ENCODE results near the gene EPPIN.

The EPPIN gene

GRCh38 chr20:45538209-45538799 lies 8.9 kb downstream of the EPPIN start:
- DNase-seq (ENCODE audit: low read depth): no peak

GRCh38 chr20:45527294-45527693 lies 19.9 kb downstream of the EPPIN start:
- no peak for DNase-seq (ENCODE audit: low read depth)

GRCh38 chr20:45523821-45524220 lies 23.4 kb downstream of the EPPIN start:
- DNase-seq (ENCODE audit: low read depth): no peak

- DNase-seq (ENCODE audit: low read depth): no peak
Observed at GRCh38 chr20:45518282-45518681, 28.9 kb downstream of the EPPIN start.

- DNase-seq (ENCODE audit: low read depth): no peak
Observed at GRCh38 chr20:45515147-45515913, 31.9 kb downstream of the EPPIN start, which contains the start of gene SPINT3. SPINT3 (minus strand) TSS chr20:45515622; CDS start chr20:45515608, 14 bp downstream.

- no peak for DNase-seq (ENCODE audit: low read depth)
Observed at GRCh38 chr20:45510242-45510862, 36.8 kb downstream of the EPPIN start.

- DNase-seq (ENCODE audit: low read depth): no peak
Observed at GRCh38 chr20:45509091-45509490, 38.1 kb downstream of the EPPIN start.

- no peak for DNase-seq (ENCODE audit: low read depth)
Observed at GRCh38 chr20:45508068-45508886, 38.9 kb downstream of the EPPIN start.

- no peak for DNase-seq (ENCODE audit: low read depth)
Observed at GRCh38 chr20:45507011-45507820, 40.0 kb downstream of the EPPIN start.

GRCh38 chr20:45506398-45506797 lies 40.8 kb downstream of the EPPIN start:
- DNase-seq (ENCODE audit: low read depth): no peak

- no peak for DNase-seq (ENCODE audit: low read depth)
Observed at GRCh38 chr20:45503403-45503802, 43.8 kb downstream of the EPPIN start.

- no peak for DNase-seq (ENCODE audit: low read depth)
Observed at GRCh38 chr20:45502561-45502960, 44.6 kb downstream of the EPPIN start.

GRCh38 chr20:45501600-45501999 lies 45.6 kb downstream of the EPPIN start:
- DNase-seq (ENCODE audit: low read depth): no peak

GRCh38 chr20:45500022-45500421 lies 47.2 kb downstream of the EPPIN start:
- no peak for DNase-seq (ENCODE audit: low read depth)

- DNase-seq (ENCODE audit: low read depth): no peak
Observed at GRCh38 chr20:45497971-45498494, 49.2 kb downstream of the EPPIN start.

- DNase-seq (ENCODE audit: low read depth): no peak
Observed at GRCh38 chr20:45496166-45496565, 51.0 kb downstream of the EPPIN start.

- no peak for DNase-seq (ENCODE audit: low read depth)
Observed at GRCh38 chr20:45495501-45495941, 51.7 kb downstream of the EPPIN start.

Data from T follicular helper cell (primary cell).